K562 (cell line): ENCODE results near the gene CRLF3. TPM values are rescaled to one million over a fixed set of nuclear protein-coding genes. Genes with fewer than 3 reads are reported as not detected.

ENCODE experiments used
- ARID3A ChIP-seq: IDR thresholded peaks from 2 replicates; pipeline ENCODE4 v1.6.1; 2012; ENCODE audit warnings: low read depth, low read length, improper control_type of control experiment, borderline replicate concordance
- BCL6 ChIP-seq: fragments of 250-450 bp; sonication (Bioruptor Pico); IDR thresholded peaks from 2 replicates; pipeline ENCODE4 v1.4.0; 2020
- CBX2 ChIP-seq: fragments of 200-600 bp; sonication (generic); IDR thresholded peaks from one replicate; pipeline ENCODE4 v1.6.1; 2012; ENCODE audit warnings: mild to moderate bottlenecking, low read length, inconsistent platforms; ENCODE audit not compliant: insufficient read depth, poor library complexity, severe bottlenecking
- CUX1 ChIP-seq: fragments of 200-800 bp; sonication (Bioruptor generic); IDR thresholded peaks from 2 replicates; pipeline ENCODE4 v1.6.1; 2016; ENCODE audit warnings: missing genetic modification characterization, missing compliant biosample characterization
- GTF2E2 ChIP-seq: fragments of 200-800 bp; sonication (Bioruptor generic); IDR thresholded peaks from 2 replicates; pipeline ENCODE4 v1.6.1; 2016; ENCODE audit warnings: missing genetic modification characterization, missing compliant biosample characterization
- HCFC1 ChIP-seq: IDR thresholded peaks from 2 replicates; pipeline ENCODE4 v1.6.1; 2012; ENCODE audit warnings: low read depth, low read length, improper control_type of control experiment
- HDAC8 ChIP-seq: fragments of 450-650 bp; IDR thresholded peaks from 2 replicates; pipeline ENCODE4 v1.6.1; 2016; ENCODE audit warnings: mild to moderate bottlenecking, missing genetic modification characterization, moderate library complexity, missing compliant biosample characterization
- HNRNPUL1 ChIP-seq: fragments of 200-400 bp; formaldehyde crosslinking; IDR thresholded peaks from 2 replicates; pipeline ENCODE4 v1.6.1; 2017; ENCODE audit warnings: low read length
- MECOM ChIP-seq: fragments of 250-450 bp; sonication (Bioruptor Pico); IDR thresholded peaks from 2 replicates; pipeline ENCODE4 v1.8.0; 2022; ENCODE audit warnings: inconsistent platforms
- PTTG1 ChIP-seq: fragments of 450-650 bp; IDR thresholded peaks from 2 replicates; pipeline ENCODE4 v1.6.1; 2016; ENCODE audit warnings: low read depth, mild to moderate bottlenecking, missing genetic modification characterization, missing compliant biosample characterization
- RBM22 ChIP-seq: fragments of 200-400 bp; formaldehyde crosslinking; IDR thresholded peaks from 2 replicates; pipeline ENCODE4 v1.6.1; 2018; ENCODE audit warnings: low read length, low read depth; ENCODE audit not compliant: poor library complexity, severe bottlenecking
- SMARCC2 ChIP-seq: fragments of 450-650 bp; IDR thresholded peaks from 2 replicates; pipeline ENCODE4 v1.6.1; 2017; ENCODE audit warnings: antibody characterized with exemption, moderate library complexity, mild to moderate bottlenecking, low read depth
- UBTF ChIP-seq, 2 experiments: IDR thresholded peaks; 2 replicates each; pipeline ENCODE4 v1.6.1; 2012; ENCODE audit warnings: improper control_type of control experiment in 2 of 2, low read depth in 2 of 2, low read length in 2 of 2, borderline replicate concordance in 1 of 2
- ZFP30 ChIP-seq: fragments of 250-450 bp; sonication (Bioruptor Pico); IDR thresholded peaks from 2 replicates; pipeline ENCODE4 v1.8.0; 2022; ENCODE audit warnings: moderate library complexity, mild to moderate bottlenecking, inconsistent platforms, borderline replicate concordance
- ZNF174 ChIP-seq: fragments of 250-450 bp; sonication (Bioruptor Pico); IDR thresholded peaks from 2 replicates; pipeline ENCODE4 v1.4.0; 2020; ENCODE audit warnings: mild to moderate bottlenecking
- polyA plus RNA-seq, 8 experiments: library from polyadenylated mRNA; depleted of rRNA in 4 of 8; stranded (reverse) in 5 of 8; unstranded in 3 of 8; fragments of >200 nt; fragmentation: Nextera tagmentation in 2 of 8; fragmentation: Illumina TruSeq in 1 of 8; extraction: Ambion mirVana in 2 of 8; extraction: Trizol in 1 of 8; gene quantifications; 2 replicates each; pipeline versions ENCODE4 v1.2.1 to v1.2.3, GENCODE V29; 2011 to 2014; ENCODE audit warnings: inconsistent platforms in 1 of 8, missing spikeins in 1 of 8
- total RNA-seq, 7 experiments: library from RNA; depleted of rRNA in 6 of 7; stranded (reverse); fragments of >200 nt in 6 of 7; fragmentation: Illumina TruSeq in 2 of 7; extraction: Trizol in 2 of 7; gene quantifications; 2 replicates each; pipeline versions ENCODE4 v1.2.1 to v1.2.3, GENCODE V29; 2011 to 2021; ENCODE audit warnings: low replicate concordance in 1 of 7

CRLF3 gene
- total and polyA plus RNA-seq, 9 of the 15 experiments (the other 6 are each of a cell fraction or from before 2014, with no cell fraction given) = 13.2 to 55.9 (median 29.8) TPM

- no peak for TF ChIP-seq CBX2
- TF ChIP-seq CUX1 (CRISPR knock-in tag) = no peak
- peak; percentile 70 for TF ChIP-seq HCFC1
- TF ChIP-seq RBM22 = no peak
- no peak for TF ChIP-seq HDAC8 (tag)
- no peak for TF ChIP-seq ZFP30
- TF ChIP-seq PTTG1 (tag) = no peak
- TF ChIP-seq BCL6 (CRISPR knock-in tag) = no peak
- no peak for TF ChIP-seq ZNF174 (CRISPR knock-in tag)
- TF ChIP-seq HNRNPUL1 = no peak
- peak; percentile 63; the same call in 1 of the 2 replicates for TF ChIP-seq GTF2E2 (tag)
- TF ChIP-seq SMARCC2 = no peak
- TF ChIP-seq UBTF (IDR thresholded peaks at IDR 0.05; ENCODE audit: borderline replicate concordance in 1 of 2, low read depth in 2 of 2, low read length in 2 of 2) = no peak
- TF ChIP-seq ARID3A = no peak
- TF ChIP-seq MECOM (CRISPR knock-in tag) = 0 out of 2 replicates have a peak, but pooled peaks have one; percentile 8
Measured at GRCh38 chr17:30831663-30832437, 7.4 kb upstream of the CRLF3 start, which contains the start of gene ATAD5 (continued).
